WTC11 (cell line): ENCODE data around the gene RFX3. TPM values are rescaled to one million over a fixed set of nuclear protein-coding genes. Genes with fewer than 3 reads are reported as not detected.

Experiments
- ATAC-seq: fragments of 200-7000 bp; cut with Tn5 transposase; 2 replicates; pipeline ENCODE4 v1.10.0; 2021; ENCODE audit warnings: mild to moderate bottlenecking, moderate library complexity
- CTCF ChIA-PET: fragments of 300-600 bp; sonication (Branson Sonifier 250); formaldehyde crosslinking; loops from one replicate; lab custom pipeline; 2021; ENCODE audit warnings: antibody characterized with exemption; lab: Charles Lee
- POLR2A ChIA-PET: fragments of 350-600 bp; sonication (Branson Sonifier 250); formaldehyde crosslinking; loops from one replicate; lab custom pipeline; 2021; ENCODE audit warnings: antibody characterized with exemption; lab: Charles Lee
- DNase-seq: peaks from one replicate; pipeline ENCODE4 v3.0.0; 2021; ENCODE audit warnings: low spot score
- H3K27ac Mint-ChIP-seq: 2 replicates; pipeline ENCODE4 v1.8.0; 2021; ENCODE audit warnings: mixed read lengths
- H3K27me3 Mint-ChIP-seq: 2 replicates; pipeline ENCODE4 v1.8.0; 2021; ENCODE audit warnings: low read depth, mild to moderate bottlenecking, moderate library complexity, mixed read lengths
- H3K36me3 Mint-ChIP-seq: 2 replicates; pipeline ENCODE4 v1.8.0; 2021; ENCODE audit warnings: mixed read lengths
- H3K4me1 Mint-ChIP-seq: 2 replicates; pipeline ENCODE4 v1.8.0; 2022; ENCODE audit warnings: mixed read lengths
- H3K4me3 Mint-ChIP-seq: 2 replicates; pipeline ENCODE4 v1.8.0; 2021; ENCODE audit warnings: mild to moderate bottlenecking, moderate library complexity, mixed read lengths
- H3K9me3 Mint-ChIP-seq: 2 replicates; pipeline ENCODE4 v1.8.0; 2021; ENCODE audit warnings: mixed read lengths
- CBFB ChIP-seq: sonication (generic); formaldehyde crosslinking; IDR thresholded peaks from 2 replicates; pipeline ENCODE4 v1.8.1; 2022; ENCODE audit warnings: mild to moderate bottlenecking, low read depth, missing genetic modification reagents
- EMX1 ChIP-seq: fragments of 250-450 bp; sonication (Bioruptor Pico); IDR thresholded peaks from 2 replicates; pipeline ENCODE4 v1.8.0; 2021; ENCODE audit warnings: mild to moderate bottlenecking
- ETV6 ChIP-seq: sonication (generic); formaldehyde crosslinking; IDR thresholded peaks from 2 replicates; pipeline ENCODE4 v1.8.1; 2022; ENCODE audit warnings: mild to moderate bottlenecking, missing genetic modification reagents
- FOXK1 ChIP-seq: sonication (generic); formaldehyde crosslinking; IDR thresholded peaks from 2 replicates; pipeline ENCODE4 v1.8.0; 2022; ENCODE audit warnings: mild to moderate bottlenecking, moderate library complexity, missing genetic modification reagents
- KAT7 ChIP-seq: sonication (generic); formaldehyde crosslinking; IDR thresholded peaks from 2 replicates; pipeline ENCODE4 v1.8.1; 2023; ENCODE audit warnings: missing genetic modification reagents, mild to moderate bottlenecking, borderline replicate concordance
- MAX ChIP-seq: sonication (generic); formaldehyde crosslinking; IDR thresholded peaks from 2 replicates; pipeline ENCODE4 v1.8.0; 2022; ENCODE audit warnings: mild to moderate bottlenecking, missing genetic modification reagents
- MYBL2 ChIP-seq: sonication (generic); formaldehyde crosslinking; IDR thresholded peaks from 2 replicates; pipeline ENCODE4 v1.8.1; 2023; ENCODE audit warnings: mild to moderate bottlenecking, moderate library complexity, missing genetic modification reagents
- NFYB ChIP-seq: sonication (generic); formaldehyde crosslinking; conservative IDR thresholded peaks from 2 replicates; pipeline ENCODE4 v1.8.0; 2022; ENCODE audit warnings: low read depth, missing genetic modification reagents
- SMAD4 ChIP-seq: sonication (generic); formaldehyde crosslinking; IDR thresholded peaks from 2 replicates; pipeline ENCODE4 v1.8.0; 2022; ENCODE audit warnings: mild to moderate bottlenecking, missing genetic modification reagents
- STAT6 ChIP-seq: sonication (generic); formaldehyde crosslinking; conservative IDR thresholded peaks from 2 replicates; pipeline ENCODE4 v1.8.1; 2023; ENCODE audit warnings: mild to moderate bottlenecking, low read depth, missing genetic modification reagents, moderate library complexity
- TP53 ChIP-seq: sonication (generic); formaldehyde crosslinking; IDR thresholded peaks from 2 replicates; pipeline ENCODE4 v1.8.1; 2023; ENCODE audit warnings: mild to moderate bottlenecking, missing genetic modification reagents
- ZBTB21 ChIP-seq: sonication (generic); formaldehyde crosslinking; IDR thresholded peaks from 2 replicates; pipeline ENCODE4 v1.8.1; 2023; ENCODE audit warnings: mild to moderate bottlenecking, missing genetic modification reagents, borderline replicate concordance
- ZNF232 ChIP-seq: sonication (generic); formaldehyde crosslinking; IDR thresholded peaks from 2 replicates; pipeline ENCODE4 v1.8.0; 2022; ENCODE audit warnings: mild to moderate bottlenecking, missing genetic modification reagents
- ZNF396 ChIP-seq: fragments of 250-450 bp; sonication (Bioruptor Pico); IDR thresholded peaks from 2 replicates; pipeline ENCODE4 v1.8.0; 2021; ENCODE audit warnings: mild to moderate bottlenecking, moderate library complexity, borderline replicate concordance
- ZNF416 ChIP-seq: fragments of 250-450 bp; sonication (Bioruptor Pico); IDR thresholded peaks from 2 replicates; pipeline ENCODE4 v1.9.0; 2021; ENCODE audit warnings: mild to moderate bottlenecking, inconsistent platforms
- ZNF512 ChIP-seq: sonication (generic); formaldehyde crosslinking; IDR thresholded peaks from 2 replicates; pipeline ENCODE4 v1.8.1; 2022; ENCODE audit warnings: missing genetic modification reagents, borderline replicate concordance
- ZNF671 ChIP-seq: fragments of 250-450 bp; sonication (Bioruptor Pico); IDR thresholded peaks from 2 replicates; pipeline ENCODE4 v1.8.0; 2021; ENCODE audit warnings: mild to moderate bottlenecking
- total RNA-seq: library from RNA; stranded (reverse); gene quantifications from 3 replicates; pipeline ENCODE4 v1.2.3, GENCODE V29; 2021
- TF ChIP-seq, protein P1 (sequence below): fragments of 250-450 bp; sonication (Bioruptor Pico); IDR thresholded peaks from 2 replicates; pipeline ENCODE4 v1.9.0; 2021; ENCODE audit warnings: mild to moderate bottlenecking, borderline replicate concordance

Gene RFX3
- total RNA-seq, 1 experiment from 2014 or later = 13.7 TPM

DNA sequence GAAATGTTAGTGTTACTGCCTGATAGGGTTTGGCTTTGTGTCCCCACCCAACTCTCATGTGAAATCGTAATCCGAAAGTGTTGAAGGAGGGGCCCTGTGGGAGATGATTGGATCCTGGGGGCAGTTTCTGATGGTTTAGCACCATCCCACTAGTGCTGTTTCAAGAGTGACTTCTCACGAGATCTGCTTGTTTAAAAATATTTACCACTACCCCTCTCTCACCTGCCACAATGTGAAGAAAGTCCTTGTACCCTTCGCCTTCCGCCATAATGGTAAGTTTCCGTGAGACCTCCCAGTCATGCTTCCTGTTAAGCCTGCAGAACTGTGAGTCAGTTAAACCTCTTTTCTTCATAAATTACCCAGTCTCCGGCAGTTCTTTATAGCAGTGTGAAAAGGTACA, 2.6 kb upstream of the RFX3 start:
- DNase-seq = no peak
- no peak for ATAC-seq
- POLR2A ChIA-PET = interaction anchor here (0.5 kb wide), 1 partner anchor 142 kb away, joined by 5 read pairs; no protein-coding TSS in a partner anchor
- Mint-ChIP-seq H3K9me3 (no peaks in the 10 kb centered on the region), H3K27me3 (no peaks in the 10 kb centered on the region), H3K36me3 (peaks cover 14% of the 10 kb centered on the region), H3K4me1 (peaks cover 42% of the 10 kb centered on the region), H3K27ac (0 out of 2 replicates have a peak overlapping the region, but pooled peaks have one; percentile 10), H3K4me3 (peak overlapping the region; percentile 41)
- TF ChIP-seq MYBL2 (CRISPR knock-in tag) (no peak), ZNF512 (CRISPR knock-in tag) (no peak), ZNF416 (no peak), EMX1 (no peak), ZNF396 (no peak), SMAD4 (CRISPR knock-in tag) (no peak), STAT6 (CRISPR knock-in tag) (no peak), ZNF671 (no peak), NFYB (CRISPR knock-in tag) (no peak)
- CTCF ChIA-PET = interaction anchor here (0.9 kb wide), 1 partner anchor 87 kb away, joined by 3 read pairs; no protein-coding TSS in a partner anchor

DNA sequence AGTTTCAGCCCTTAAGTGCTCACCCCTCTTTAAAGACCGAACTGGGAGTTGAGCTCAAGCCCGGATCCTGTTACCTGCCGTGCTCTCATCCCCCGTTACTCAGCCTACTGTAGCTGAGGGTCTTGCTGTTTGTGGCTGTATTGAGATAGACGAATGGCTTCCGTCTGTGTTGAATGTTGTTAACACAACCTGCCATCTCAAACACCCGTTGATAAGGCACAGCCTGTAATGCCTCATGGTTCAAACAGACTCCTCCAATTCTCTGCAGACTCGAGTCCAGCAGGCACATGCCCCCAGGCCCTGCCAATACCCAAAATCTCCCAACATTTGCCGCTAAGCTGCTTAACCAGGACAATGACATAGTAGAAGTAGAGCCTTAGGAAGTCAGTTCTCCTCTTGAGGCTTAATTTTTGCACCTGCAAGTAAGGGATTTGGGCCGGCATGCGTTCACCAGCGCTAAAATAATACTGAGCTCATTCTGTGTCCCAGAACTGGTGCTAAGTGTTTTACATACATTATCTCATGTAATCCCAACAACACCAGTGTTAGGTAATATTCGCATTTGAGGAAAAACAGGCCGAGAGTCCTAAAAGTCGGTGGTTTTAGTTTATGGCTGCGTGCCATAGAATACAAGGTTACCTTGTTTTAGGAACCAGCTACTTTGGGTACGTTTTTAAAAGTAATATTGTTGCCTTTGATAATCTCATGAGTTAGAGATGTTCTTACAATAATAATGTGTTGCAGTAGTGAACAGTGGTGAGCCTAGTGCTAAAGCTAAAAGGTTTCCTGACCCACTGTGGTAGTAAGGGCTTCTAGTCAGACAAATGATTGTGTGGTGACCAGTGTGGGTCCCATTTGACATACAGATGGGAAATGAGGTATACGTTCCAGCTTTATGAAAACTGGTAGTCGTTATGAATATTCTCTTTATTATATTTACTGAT, 1.5 kb upstream of the RFX3 start:
- Mint-ChIP-seq H3K4me3 (peak overlapping the region; percentile 98), H3K36me3 (peaks cover 14% of the 10 kb centered on the region), H3K4me1 (peaks cover 47% of the 10 kb centered on the region), H3K27ac (peak overlapping the region; percentile 100), H3K9me3 (no peaks in the 10 kb centered on the region), H3K27me3 (no peaks in the 10 kb centered on the region)
- no peak for ATAC-seq
- TF ChIP-seq MAX (CRISPR knock-in tag) (peak; percentile 2; the same call in 1 of the 2 replicates), KAT7 (no peak)
- ChIA-PET CTCF (interaction anchor here (0.8 to 1.1 kb wide), 3 partner anchors 13 to 591 kb away, joined by 3 to 6 read pairs (median 4); no protein-coding TSS in a partner anchor), POLR2A (interaction anchor here (0.8 to 2.5 kb wide), 7 partner anchors 9 to 683 kb away, joined by 4 to 12 read pairs (median 5); partner anchors contain the start of gene PUM3)
- DNase-seq = no peak

DNA sequence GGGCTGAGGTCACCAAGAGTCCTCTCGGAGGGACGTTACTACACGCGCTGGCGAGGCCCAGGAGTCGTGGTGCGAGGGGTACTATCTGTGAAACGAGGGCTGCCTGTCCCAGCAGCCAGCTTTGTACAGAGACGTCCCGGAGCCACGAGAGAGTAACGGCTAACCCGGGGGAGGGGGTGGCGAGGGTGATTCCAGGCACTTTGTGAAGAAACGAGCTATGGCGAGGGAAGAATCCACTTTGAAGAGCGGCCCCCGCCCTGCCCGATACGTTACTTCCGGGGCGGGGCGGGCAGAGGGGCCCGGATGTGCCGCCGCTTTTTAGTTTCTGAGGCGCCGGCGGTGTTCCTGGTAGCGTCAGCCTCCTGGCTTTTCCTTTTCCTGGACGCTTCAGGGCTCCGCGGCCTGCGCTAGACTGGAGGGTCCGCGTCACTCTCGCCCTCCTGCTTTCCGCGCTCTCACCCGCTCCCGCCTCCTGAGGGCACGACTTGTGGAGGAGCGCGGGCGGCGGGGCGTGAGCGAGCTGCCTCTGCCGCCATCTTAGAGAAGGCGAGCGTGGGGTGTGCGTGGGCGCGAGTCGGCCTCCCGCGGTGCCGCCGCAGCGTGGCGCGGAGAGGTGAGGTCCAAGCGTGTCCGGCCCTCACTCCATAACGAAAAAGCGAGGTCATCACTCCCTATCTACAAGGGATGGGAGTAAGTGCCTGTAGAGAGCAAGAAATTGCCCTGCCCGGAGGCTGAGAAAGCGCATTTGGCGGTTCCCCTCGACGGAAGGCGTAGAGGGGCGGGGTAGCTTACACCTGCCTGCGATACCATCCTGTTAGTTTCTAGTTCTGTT, 580 bp upstream of the RFX3 start:
- Mint-ChIP-seq H3K4me1 (peaks cover 47% of the 10 kb centered on the region), H3K9me3 (no peaks in the 10 kb centered on the region), H3K27ac (peak overlapping the region; percentile 100), H3K36me3 (peaks cover 14% of the 10 kb centered on the region), H3K27me3 (no peaks in the 10 kb centered on the region), H3K4me3 (peak overlapping the region; percentile 98)
- DNase-seq (peak; percentile 82), ATAC-seq (peak; percentile 61)
- CTCF ChIA-PET = interaction anchor here (0.8 to 1.1 kb wide), 3 partner anchors 58 to 592 kb away, joined by 3 to 6 read pairs (median 4); no protein-coding TSS in a partner anchor
- POLR2A ChIA-PET = interaction anchor here (0.8 to 2.5 kb wide), 10 partner anchors 9 to 682 kb away, joined by 3 to 12 read pairs (median 4); partner anchors contain the start of gene PUM3
- TF ChIP-seq FOXK1 (CRISPR knock-in tag) (peak; percentile 13; the same call in 1 of the 2 replicates), ETV6 (CRISPR knock-in tag) (peak; percentile 72; the same call in 1 of the 2 replicates), ZNF232 (CRISPR knock-in tag) (peak; percentile 50; the same call in 1 of the 2 replicates), CBFB (CRISPR knock-in tag) (no peak; the same call in 1 of the 2 replicates), TP53 (CRISPR knock-in tag) (peak; percentile 86; the same call in 1 of the 2 replicates), EMX1 (no peak), ZBTB21 (CRISPR knock-in tag) (0 out of 2 replicates have a peak, but pooled peaks have one; percentile 71)
- TF ChIP-seq, protein P1, sequence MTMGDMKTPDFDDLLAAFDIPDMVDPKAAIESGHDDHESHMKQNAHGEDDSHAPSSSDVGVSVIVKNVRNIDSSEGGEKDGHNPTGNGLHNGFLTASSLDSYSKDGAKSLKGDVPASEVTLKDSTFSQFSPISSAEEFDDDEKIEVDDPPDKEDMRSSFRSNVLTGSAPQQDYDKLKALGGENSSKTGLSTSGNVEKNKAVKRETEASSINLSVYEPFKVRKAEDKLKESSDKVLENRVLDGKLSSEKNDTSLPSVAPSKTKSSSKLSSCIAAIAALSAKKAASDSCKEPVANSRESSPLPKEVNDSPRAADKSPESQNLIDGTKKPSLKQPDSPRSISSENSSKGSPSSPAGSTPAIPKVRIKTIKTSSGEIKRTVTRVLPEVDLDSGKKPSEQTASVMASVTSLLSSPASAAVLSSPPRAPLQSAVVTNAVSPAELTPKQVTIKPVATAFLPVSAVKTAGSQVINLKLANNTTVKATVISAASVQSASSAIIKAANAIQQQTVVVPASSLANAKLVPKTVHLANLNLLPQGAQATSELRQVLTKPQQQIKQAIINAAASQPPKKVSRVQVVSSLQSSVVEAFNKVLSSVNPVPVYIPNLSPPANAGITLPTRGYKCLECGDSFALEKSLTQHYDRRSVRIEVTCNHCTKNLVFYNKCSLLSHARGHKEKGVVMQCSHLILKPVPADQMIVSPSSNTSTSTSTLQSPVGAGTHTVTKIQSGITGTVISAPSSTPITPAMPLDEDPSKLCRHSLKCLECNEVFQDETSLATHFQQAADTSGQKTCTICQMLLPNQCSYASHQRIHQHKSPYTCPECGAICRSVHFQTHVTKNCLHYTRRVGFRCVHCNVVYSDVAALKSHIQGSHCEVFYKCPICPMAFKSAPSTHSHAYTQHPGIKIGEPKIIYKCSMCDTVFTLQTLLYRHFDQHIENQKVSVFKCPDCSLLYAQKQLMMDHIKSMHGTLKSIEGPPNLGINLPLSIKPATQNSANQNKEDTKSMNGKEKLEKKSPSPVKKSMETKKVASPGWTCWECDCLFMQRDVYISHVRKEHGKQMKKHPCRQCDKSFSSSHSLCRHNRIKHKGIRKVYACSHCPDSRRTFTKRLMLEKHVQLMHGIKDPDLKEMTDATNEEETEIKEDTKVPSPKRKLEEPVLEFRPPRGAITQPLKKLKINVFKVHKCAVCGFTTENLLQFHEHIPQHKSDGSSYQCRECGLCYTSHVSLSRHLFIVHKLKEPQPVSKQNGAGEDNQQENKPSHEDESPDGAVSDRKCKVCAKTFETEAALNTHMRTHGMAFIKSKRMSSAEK = no peak
